ENCODE data around the gene SAFB2. TPM values are rescaled to one million over a fixed set of nuclear protein-coding genes. Genes with fewer than 3 reads are reported as not detected.

The SAFB2 gene
- total and polyA plus RNA-seq, 10 of the 15 experiments (the other 5 are each of a cell fraction or from before 2014, with no cell fraction given), result 4.5 to 89.2 (median 42.9) TPM

DNA sequence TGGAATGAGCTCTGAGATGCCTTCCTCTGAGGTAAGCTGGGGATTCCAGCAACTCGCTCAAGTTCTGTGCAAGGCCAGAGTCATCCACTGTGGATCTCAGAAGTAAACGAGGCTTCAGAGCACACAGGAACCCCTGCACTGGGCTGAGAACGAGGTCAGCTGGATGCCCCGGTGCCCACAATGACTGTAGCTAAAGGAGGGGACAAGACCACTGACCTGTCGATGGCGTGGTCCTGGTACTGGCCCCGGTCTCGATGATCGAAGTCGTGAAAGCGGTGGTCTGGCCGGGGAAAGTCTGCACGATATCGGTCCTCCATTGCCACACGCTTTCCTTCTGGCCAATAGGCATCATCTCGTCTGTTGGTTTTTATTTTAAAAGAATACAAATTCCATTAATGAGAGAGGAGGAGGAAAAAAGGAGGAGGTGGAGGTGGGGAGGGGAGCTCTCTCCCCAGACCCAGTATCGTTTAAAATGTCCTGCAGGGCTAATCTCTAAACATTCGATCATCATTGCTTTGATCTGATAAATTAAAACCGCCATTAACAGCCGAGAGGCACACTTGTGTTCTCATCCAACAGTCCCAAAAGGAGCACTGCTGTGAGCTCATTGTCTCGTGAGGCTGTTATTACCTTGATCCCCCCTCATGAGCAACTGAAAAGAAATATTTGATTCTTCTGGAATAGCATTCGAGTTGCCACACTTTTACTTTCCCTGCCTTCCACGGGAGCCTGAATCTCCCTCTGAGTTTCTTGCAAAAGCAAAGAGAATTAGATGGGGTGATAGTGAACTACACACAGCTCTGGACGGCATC lies 29.8 kb downstream of the SAFB2 start (continued):
- no peak for TF ChIP-seq SMARCA5 (IDR thresholded peaks at IDR 0.05)

DNA sequence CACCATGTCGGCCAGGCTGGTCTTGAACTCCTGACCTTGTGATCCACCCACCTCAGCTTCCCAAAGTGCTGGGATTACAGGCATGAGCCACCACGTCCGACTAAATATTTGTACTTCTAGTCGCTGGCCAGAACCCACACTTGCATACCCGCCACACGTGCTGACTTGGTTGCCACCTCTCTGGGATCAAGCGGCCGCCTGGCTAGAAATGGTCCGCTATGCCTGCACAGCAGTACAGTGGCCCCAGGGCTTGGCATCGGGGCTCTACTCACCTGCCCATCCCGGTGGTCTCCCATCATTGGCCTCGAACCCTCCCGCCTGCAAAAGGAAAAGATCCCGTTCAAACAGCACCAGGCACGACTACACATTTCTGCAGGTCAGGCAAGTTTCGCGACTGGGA lies 31.1 kb downstream of the SAFB2 start:
- TF ChIP-seq NFIC (IDR thresholded peaks at IDR 0.05; ENCODE audit: low read depth, low read length) (no peak), SUZ12 (IDR thresholded peaks at IDR 0.05; ENCODE audit: unreplicated experiment) (no peak), FOS (IDR thresholded peaks at IDR 0.05; ENCODE audit: borderline replicate concordance, extremely low read depth, insufficient read length) (no peak), RCOR1 (conservative IDR thresholded peaks at IDR 0.05; ENCODE audit: low read depth, low read length) (no peak), LARP7 (IDR thresholded peaks at IDR 0.05) (no peak), HDAC2 (IDR thresholded peaks at IDR 0.05) (no peak)
- TF ChIP-seq, protein P1, sequence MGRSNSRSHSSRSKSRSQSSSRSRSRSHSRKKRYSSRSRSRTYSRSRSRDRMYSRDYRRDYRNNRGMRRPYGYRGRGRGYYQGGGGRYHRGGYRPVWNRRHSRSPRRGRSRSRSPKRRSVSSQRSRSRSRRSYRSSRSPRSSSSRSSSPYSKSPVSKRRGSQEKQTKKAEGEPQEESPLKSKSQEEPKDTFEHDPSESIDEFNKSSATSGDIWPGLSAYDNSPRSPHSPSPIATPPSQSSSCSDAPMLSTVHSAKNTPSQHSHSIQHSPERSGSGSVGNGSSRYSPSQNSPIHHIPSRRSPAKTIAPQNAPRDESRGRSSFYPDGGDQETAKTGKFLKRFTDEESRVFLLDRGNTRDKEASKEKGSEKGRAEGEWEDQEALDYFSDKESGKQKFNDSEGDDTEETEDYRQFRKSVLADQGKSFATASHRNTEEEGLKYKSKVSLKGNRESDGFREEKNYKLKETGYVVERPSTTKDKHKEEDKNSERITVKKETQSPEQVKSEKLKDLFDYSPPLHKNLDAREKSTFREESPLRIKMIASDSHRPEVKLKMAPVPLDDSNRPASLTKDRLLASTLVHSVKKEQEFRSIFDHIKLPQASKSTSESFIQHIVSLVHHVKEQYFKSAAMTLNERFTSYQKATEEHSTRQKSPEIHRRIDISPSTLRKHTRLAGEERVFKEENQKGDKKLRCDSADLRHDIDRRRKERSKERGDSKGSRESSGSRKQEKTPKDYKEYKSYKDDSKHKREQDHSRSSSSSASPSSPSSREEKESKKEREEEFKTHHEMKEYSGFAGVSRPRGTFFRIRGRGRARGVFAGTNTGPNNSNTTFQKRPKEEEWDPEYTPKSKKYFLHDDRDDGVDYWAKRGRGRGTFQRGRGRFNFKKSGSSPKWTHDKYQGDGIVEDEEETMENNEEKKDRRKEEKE (IDR thresholded peaks at IDR 0.05), result no peak
- in situ Hi-C loops (cut with MboI), result no loop called here
- POLR2A ChIA-PET, result interaction anchor here (0.6 kb wide), 1 partner anchor 35 kb away, joined by 3 read pairs; no protein-coding TSS in a partner anchor
- Histone ChIP-seq H3K4me1 (ENCODE audit: control insufficient read depth, insufficient read depth, low read length) (no peaks in the 10 kb centered on the region), H3K79me2 (ENCODE audit: control insufficient read depth, insufficient read depth, low read length) (no peaks in the 10 kb centered on the region), H3K4me2 (ENCODE audit: control insufficient read depth, insufficient read depth) (no peak overlapping the region), H4K20me1 (ENCODE audit: control insufficient read depth, insufficient read depth) (peaks cover 3% of the 10 kb centered on the region; the same call in 1 of the 2 replicates), H3K36me3 (ENCODE audit: control insufficient read depth in 2 of 2, insufficient read depth in 2 of 2, low read length in 1 of 2) (peaks cover 31 to 62% of the 10 kb centered on the region in 2 experiments), H2AFZ (ENCODE audit: control insufficient read depth, low read depth, low read length) (no peak overlapping the region), H3K9ac (ENCODE audit: control insufficient read depth, insufficient read depth, low read length) (no peak overlapping the region), H3K27me3 (replicated peaks in 1 of 2; ENCODE audit: control insufficient read depth in 2 of 2, insufficient read depth in 2 of 2, low read length in 1 of 2) (no peaks in the 10 kb centered on the region), H3K4me3 (no peak overlapping the region), H3K9me3 (replicated peaks; ENCODE audit: control insufficient read depth, insufficient read depth, low read length) (no peaks in the 10 kb centered on the region), H3K27ac (ENCODE audit: control insufficient read depth, insufficient read depth) (no peak overlapping the region)
- no TSS peak for BruUV-seq (replicated peaks)
- intact Hi-C loops (cut with micrococcal nuclease; ENCODE audit: unreplicated experiment), result no loop called here
- SMC1A ChIA-PET (ENCODE audit: uncharacterized antibody, unreplicated experiment), result no interaction called here
- no peak for ATAC-seq
- RAD21 ChIA-PET (ENCODE audit: unreplicated experiment), result no interaction called here
- DNase-seq (ENCODE audit: low read depth, low spot score), result no peak
- 97% methylated on average over 17 of the region's 17 CpGs for WGBS (ENCODE audit: insufficient coverage, insufficient replicate concordance, low lambda C conversion rate, missing lambda C conversion rate)
- FAIRE-seq, result no peak
- CTCF ChIA-PET, result no interaction called here
